Gastrocnemius medialis (tissue), 4 donors: ENCODE results near the gene MECR. TPM values are rescaled to one million over a fixed set of nuclear protein-coding genes. Genes with fewer than 3 reads are reported as not detected.
"Not testable (repeated sequence)": the region's sequence is repeated elsewhere in the genome, so short reads cannot be mapped to it uniquely, and the experiment has no call there.

ENCODE experiments used
- ATAC-seq, 2 donors: fragments of 150-250 bp; one replicate each; pipeline ENCODE4 v1.9.1; 2016
- DNase-seq, 2 donors: peaks; one replicate each; pipeline ENCODE4 v3.0.0-alpha.2; 2019
- H3K27ac ChIP-seq, 4 donors: fragments of 200-600 bp; sonication (generic); 1 replicate in 1 of 4; 2 replicates in 3 of 4; pipeline ENCODE4 v1.5.1; 2016 to 2018; ENCODE audit warnings: mild to moderate bottlenecking in 2 of 4, moderate library complexity in 1 of 4
- H3K27me3 ChIP-seq, 3 donors: fragments of 200-600 bp; sonication (generic) in 2 of 3; 1 replicate in 1 of 3; 2 replicates in 2 of 3; pipeline versions ENCODE4 v1.5.1 to v1.6.0; 2016 to 2019; ENCODE audit warnings: mild to moderate bottlenecking in 1 of 3, moderate library complexity in 1 of 3
- H3K36me3 ChIP-seq, 2 donors: fragments of 200-600 bp; sonication (generic) in 1 of 2; one replicate each; pipeline ENCODE4 v1.5.1; 2017 to 2018
- H3K4me1 ChIP-seq, 2 donors: fragments of 200-600 bp; sonication (generic) in 1 of 2; one replicate each; pipeline ENCODE4 v1.5.1; 2016 to 2017; ENCODE audit warnings: mild to moderate bottlenecking in 2 of 2
- H3K4me3 ChIP-seq, 4 donors: fragments of 200-600 bp; sonication (generic) in 3 of 4; 1 replicate in 1 of 4; 2 replicates in 3 of 4; pipeline ENCODE4 v1.5.1; 2016 to 2019; ENCODE audit warnings: mild to moderate bottlenecking in 2 of 4
- H3K9me3 ChIP-seq, 3 donors: fragments of 200-600 bp; sonication (generic) in 2 of 3; 1 replicate in 1 of 3; 2 replicates in 2 of 3; pipeline ENCODE4 v1.5.1; 2016 to 2019
- CTCF ChIP-seq, 5 experiments: fragments of 450-650 bp in 3 of 5; fragments of 200-600 bp in 2 of 5; sonication (generic) in 2 of 5; IDR thresholded peaks in 4 of 5; conservative IDR thresholded peaks in 1 of 5; 1 replicate in 4 of 5; 2 replicates in 1 of 5; pipeline ENCODE4 v1.5.1; 2016 to 2019; ENCODE audit warnings: antibody characterized with exemption in 5 of 5, mild to moderate bottlenecking in 3 of 5, moderate library complexity in 3 of 5
- POLR2A ChIP-seq, 2 donors: fragments of 450-650 bp; IDR thresholded peaks; one replicate each; pipeline ENCODE4 v1.6.1; 2017; ENCODE audit warnings: antibody characterized with exemption in 2 of 2, mild to moderate bottlenecking in 2 of 2, moderate library complexity in 2 of 2
- in situ Hi-C, 4 donors: fragments of 200-750 bp; cut with MboI; loops; one replicate each; pipeline versions ENCODE4 v1.15.0 to v1.8.0; 2017; ENCODE audit warnings: low sequenced_read_pairs in 4 of 4
- intact Hi-C: fragments of 100-400 bp; cut with DNase I; formaldehyde crosslinking; loops from one replicate; pipeline ENCODE4 v1.15.1; 2023; ENCODE audit warnings: low total_unique reads
- total RNA-seq, 4 donors: library from RNA; depleted of rRNA; stranded (reverse); fragments of >200 nt; gene quantifications; one replicate each; pipeline versions ENCODE4 v1.1.0 to v1.2.3, GENCODE V29; 2016

The MECR gene
- total RNA-seq, 4 donors from 2014 or later, result 21.9 to 29.8 (median 26.6) TPM

GRCh38 chr1:29235955-29236711 lies 5.4 kb upstream of the MECR start, which contains the start of gene PTPRU:
Gene PTPRU, plus strand, starts transcription at chr1:29236522. Its CDS starts 123 bp downstream, at chr1:29236645.
- H3K4me1 ChIP-seq, result peaks cover 8 to 10% of the 10 kb centered on the region in 2 donors
- peak within 1 kb of the TSS; percentile 73 to 86 (median 80) for H3K27ac ChIP-seq
- no peaks in the 10 kb centered on the region for H3K36me3 ChIP-seq
- intact Hi-C loops (loop anchor here (1.0 to 10.0 kb wide), 5 partner anchors 216 to 1144 kb away; no protein-coding TSS in a partner anchor), in situ Hi-C loops (loop anchor here (10.0 to 25.0 kb wide), 6 partner anchors 851 to 1479 kb away; no protein-coding TSS in a partner anchor)
- DNase-seq, result peak; percentile 50 to 60
- no peaks in the 10 kb centered on the region for H3K9me3 ChIP-seq
- H3K27me3 ChIP-seq, result no peaks in the 10 kb centered on the region
- peak within 1 kb of the TSS; percentile 59 to 77 (median 72) for H3K4me3 ChIP-seq
- TF ChIP-seq POLR2A (IDR thresholded peaks at IDR 0.05) (peak; percentile 56 to 58), CTCF (IDR thresholded peaks at IDR 0.05 in 4 of 5, conservative IDR thresholded peaks at IDR 0.05 in 1 of 5) (peak; percentile 59 to 99 (median 98))
- peak; percentile 58 to 62 for ATAC-seq

- intact Hi-C loops, result loop anchor here (5.0 to 10.0 kb wide), 5 partner anchors 217 to 1547 kb away; no protein-coding TSS in a partner anchor
- in situ Hi-C loops, result loop anchor here (5.0 to 25.0 kb wide), 7 partner anchors 852 to 1480 kb away; no protein-coding TSS in a partner anchor
- H3K9me3 ChIP-seq, H3K36me3 ChIP-seq, H3K27ac ChIP-seq, H3K4me3 ChIP-seq, DNase-seq, ATAC-seq, H3K27me3 ChIP-seq: not testable (repeated sequence)
- peaks cover 13 to 17% of the 10 kb centered on the region in 2 donors for H3K4me1 ChIP-seq
Measured at GRCh38 chr1:29234881-29235280, 4.1 kb upstream of the MECR start.

GRCh38 chr1:29234471-29234870 lies 3.7 kb upstream of the MECR start:
- no peak for ATAC-seq

GRCh38 chr1:29233693-29234092 lies 3.0 kb upstream of the MECR start:
- Histone ChIP-seq H3K4me1 (peaks cover 17% of the 10 kb centered on the region in 2 donors), H3K4me3 (no peak overlapping the region), H3K27ac (no peak overlapping the region), H3K36me3 (no peaks in the 10 kb centered on the region), H3K9me3 (no peaks in the 10 kb centered on the region), H3K27me3 (no peaks in the 10 kb centered on the region)
- intact Hi-C loops (loop anchor here (5.0 to 10.0 kb wide), 3 partner anchors 611 to 1549 kb away; no protein-coding TSS in a partner anchor), in situ Hi-C loops (loop anchor here (5.0 to 25.0 kb wide), 7 partner anchors 854 to 1481 kb away; no protein-coding TSS in a partner anchor)
- TF ChIP-seq CTCF (IDR thresholded peaks at IDR 0.05 in 4 of 5, conservative IDR thresholded peaks at IDR 0.05 in 1 of 5) (no peak), POLR2A (IDR thresholded peaks at IDR 0.05) (no peak)
- DNase-seq (no peak), ATAC-seq (no peak)

More at GRCh38 chr1:29234471-29234870, 3.7 kb upstream of the MECR start:
- Histone ChIP-seq H3K36me3 (no peaks in the 10 kb centered on the region), H3K27me3 (no peaks in the 10 kb centered on the region), H3K4me3 (no peak overlapping the region), H3K4me1 (peaks cover 17 to 21% of the 10 kb centered on the region in 2 donors), H3K9me3 (no peaks in the 10 kb centered on the region), H3K27ac (no peak overlapping the region)
- DNase-seq, result no peak
- in situ Hi-C loops, result loop anchor here (5.0 to 25.0 kb wide), 7 partner anchors 853 to 1480 kb away; no protein-coding TSS in a partner anchor
- TF ChIP-seq POLR2A (IDR thresholded peaks at IDR 0.05) (no peak), CTCF (IDR thresholded peaks at IDR 0.05 in 4 of 5, conservative IDR thresholded peaks at IDR 0.05 in 1 of 5) (no peak)
- intact Hi-C loops, result loop anchor here (5.0 to 10.0 kb wide), 3 partner anchors 610 to 1548 kb away; no protein-coding TSS in a partner anchor

GRCh38 chr1:29232387-29232786 lies 1.7 kb upstream of the MECR start:
- Histone ChIP-seq H3K4me3 (no peak overlapping the region), H3K27ac (no peak overlapping the region), H3K36me3 (no peaks in the 10 kb centered on the region), H3K9me3 (no peaks in the 10 kb centered on the region), H3K4me1 (peaks cover 14 to 17% of the 10 kb centered on the region in 2 donors), H3K27me3 (no peaks in the 10 kb centered on the region)
- intact Hi-C loops (loop anchor here (5.0 to 10.0 kb wide), 3 partner anchors 612 to 1550 kb away; no protein-coding TSS in a partner anchor), in situ Hi-C loops (loop anchor here (5.0 to 25.0 kb wide), 7 partner anchors 855 to 1482 kb away; no protein-coding TSS in a partner anchor)
- TF ChIP-seq POLR2A (IDR thresholded peaks at IDR 0.05), result no peak
- TF ChIP-seq CTCF (IDR thresholded peaks at IDR 0.05 in 4 of 5, conservative IDR thresholded peaks at IDR 0.05 in 1 of 5), result no peak
- ATAC-seq, result no peak
- no peak for DNase-seq
